Ishikawa (cell line): ENCODE data around the gene NDUFA5.

Experiments
- CEBPB ChIP-seq: IDR thresholded peaks from 2 replicates; pipeline ENCODE4 v1.6.1; 2012
- CREB1 ChIP-seq: IDR thresholded peaks from 2 replicates; pipeline ENCODE4 v1.6.1; 2012; ENCODE audit warnings: low read depth
- EGR1 ChIP-seq: IDR thresholded peaks from 2 replicates; pipeline ENCODE4 v1.6.1; 2012
- EP300 ChIP-seq: IDR thresholded peaks from 2 replicates; pipeline ENCODE4 v1.6.1; 2012; ENCODE audit warnings: borderline replicate concordance
- FOXM1 ChIP-seq: IDR thresholded peaks from 2 replicates; pipeline ENCODE4 v1.6.1; 2012; ENCODE audit warnings: low read depth, borderline replicate concordance
- NFIC ChIP-seq: IDR thresholded peaks from 2 replicates; pipeline ENCODE4 v1.6.1; 2012
- RAD21 ChIP-seq: IDR thresholded peaks from 2 replicates; pipeline ENCODE4 v1.6.1; 2012; ENCODE audit warnings: low read depth
- TAF1 ChIP-seq: IDR thresholded peaks from 2 replicates; pipeline ENCODE4 v1.6.1; 2012; ENCODE audit warnings: low read depth, mild to moderate bottlenecking
- TCF12 ChIP-seq: IDR thresholded peaks from 2 replicates; pipeline ENCODE4 v1.6.1; 2012; ENCODE audit warnings: low read depth
- TEAD4 ChIP-seq: IDR thresholded peaks from 2 replicates; pipeline ENCODE4 v1.6.1; 2012
- YY1 ChIP-seq: IDR thresholded peaks from 2 replicates; pipeline ENCODE4 v1.6.1; 2012; ENCODE audit warnings: low read depth
- ZBTB7A ChIP-seq: IDR thresholded peaks from 2 replicates; pipeline ENCODE4 v1.6.1; 2012; ENCODE audit warnings: low read depth
- TF ChIP-seq, protein P1 (sequence below): IDR thresholded peaks from 2 replicates; pipeline ENCODE4 v1.6.1; 2012
- TF ChIP-seq, protein P2 (sequence below): IDR thresholded peaks from 2 replicates; pipeline ENCODE4 v1.6.1; 2012; ENCODE audit warnings: low read depth, mild to moderate bottlenecking
- TF ChIP-seq, protein P3 (sequence below): IDR thresholded peaks from 2 replicates; pipeline ENCODE4 v1.6.1; 2012

NDUFA5 gene

DNA sequence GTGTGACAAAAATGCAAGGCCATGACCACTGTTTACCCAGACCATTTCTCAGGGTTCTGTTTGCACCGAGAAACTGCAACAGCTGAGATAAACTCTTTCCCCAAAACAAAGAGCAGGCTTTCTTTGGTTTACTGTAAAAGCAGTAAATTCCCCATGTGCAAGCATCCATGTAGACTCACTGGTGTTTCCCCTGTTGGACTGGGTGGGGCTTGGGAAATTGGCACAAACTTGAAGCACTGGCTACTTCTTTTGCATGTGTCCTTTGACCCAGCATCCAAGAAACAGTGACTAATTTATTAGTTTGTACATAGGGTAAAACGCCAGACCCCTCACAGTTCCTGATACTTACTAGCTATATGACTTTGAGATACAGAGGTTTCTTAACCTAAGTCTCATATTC is 35.6 kb downstream of the NDUFA5 start:
- TF ChIP-seq CEBPB = no peak
- TF ChIP-seq, protein P1, sequence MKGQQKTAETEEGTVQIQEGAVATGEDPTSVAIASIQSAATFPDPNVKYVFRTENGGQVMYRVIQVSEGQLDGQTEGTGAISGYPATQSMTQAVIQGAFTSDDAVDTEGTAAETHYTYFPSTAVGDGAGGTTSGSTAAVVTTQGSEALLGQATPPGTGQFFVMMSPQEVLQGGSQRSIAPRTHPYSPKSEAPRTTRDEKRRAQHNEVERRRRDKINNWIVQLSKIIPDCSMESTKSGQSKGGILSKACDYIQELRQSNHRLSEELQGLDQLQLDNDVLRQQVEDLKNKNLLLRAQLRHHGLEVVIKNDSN = no peak
- TF ChIP-seq RAD21 = no peak
- peak; percentile 56 for TF ChIP-seq NFIC
- no peak for TF ChIP-seq EGR1
- TF ChIP-seq, protein P2, sequence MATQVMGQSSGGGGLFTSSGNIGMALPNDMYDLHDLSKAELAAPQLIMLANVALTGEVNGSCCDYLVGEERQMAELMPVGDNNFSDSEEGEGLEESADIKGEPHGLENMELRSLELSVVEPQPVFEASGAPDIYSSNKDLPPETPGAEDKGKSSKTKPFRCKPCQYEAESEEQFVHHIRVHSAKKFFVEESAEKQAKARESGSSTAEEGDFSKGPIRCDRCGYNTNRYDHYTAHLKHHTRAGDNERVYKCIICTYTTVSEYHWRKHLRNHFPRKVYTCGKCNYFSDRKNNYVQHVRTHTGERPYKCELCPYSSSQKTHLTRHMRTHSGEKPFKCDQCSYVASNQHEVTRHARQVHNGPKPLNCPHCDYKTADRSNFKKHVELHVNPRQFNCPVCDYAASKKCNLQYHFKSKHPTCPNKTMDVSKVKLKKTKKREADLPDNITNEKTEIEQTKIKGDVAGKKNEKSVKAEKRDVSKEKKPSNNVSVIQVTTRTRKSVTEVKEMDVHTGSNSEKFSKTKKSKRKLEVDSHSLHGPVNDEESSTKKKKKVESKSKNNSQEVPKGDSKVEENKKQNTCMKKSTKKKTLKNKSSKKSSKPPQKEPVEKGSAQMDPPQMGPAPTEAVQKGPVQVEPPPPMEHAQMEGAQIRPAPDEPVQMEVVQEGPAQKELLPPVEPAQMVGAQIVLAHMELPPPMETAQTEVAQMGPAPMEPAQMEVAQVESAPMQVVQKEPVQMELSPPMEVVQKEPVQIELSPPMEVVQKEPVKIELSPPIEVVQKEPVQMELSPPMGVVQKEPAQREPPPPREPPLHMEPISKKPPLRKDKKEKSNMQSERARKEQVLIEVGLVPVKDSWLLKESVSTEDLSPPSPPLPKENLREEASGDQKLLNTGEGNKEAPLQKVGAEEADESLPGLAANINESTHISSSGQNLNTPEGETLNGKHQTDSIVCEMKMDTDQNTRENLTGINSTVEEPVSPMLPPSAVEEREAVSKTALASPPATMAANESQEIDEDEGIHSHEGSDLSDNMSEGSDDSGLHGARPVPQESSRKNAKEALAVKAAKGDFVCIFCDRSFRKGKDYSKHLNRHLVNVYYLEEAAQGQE = no peak
- no peak for TF ChIP-seq ZBTB7A
- TF ChIP-seq TEAD4 = peak; percentile 81
- TF ChIP-seq CREB1 = no peak
- TF ChIP-seq, protein P3, sequence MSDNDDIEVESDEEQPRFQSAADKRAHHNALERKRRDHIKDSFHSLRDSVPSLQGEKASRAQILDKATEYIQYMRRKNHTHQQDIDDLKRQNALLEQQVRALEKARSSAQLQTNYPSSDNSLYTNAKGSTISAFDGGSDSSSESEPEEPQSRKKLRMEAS = peak; percentile 29; the same call in 1 of the 2 replicates
- no peak for TF ChIP-seq YY1
- TF ChIP-seq TCF12 = peak; percentile 47
- TF ChIP-seq TAF1 = 0 out of 2 replicates have a peak, but pooled peaks have one; percentile 25
- peak; percentile 29; the same call in 1 of the 2 replicates for TF ChIP-seq EP300

DNA sequence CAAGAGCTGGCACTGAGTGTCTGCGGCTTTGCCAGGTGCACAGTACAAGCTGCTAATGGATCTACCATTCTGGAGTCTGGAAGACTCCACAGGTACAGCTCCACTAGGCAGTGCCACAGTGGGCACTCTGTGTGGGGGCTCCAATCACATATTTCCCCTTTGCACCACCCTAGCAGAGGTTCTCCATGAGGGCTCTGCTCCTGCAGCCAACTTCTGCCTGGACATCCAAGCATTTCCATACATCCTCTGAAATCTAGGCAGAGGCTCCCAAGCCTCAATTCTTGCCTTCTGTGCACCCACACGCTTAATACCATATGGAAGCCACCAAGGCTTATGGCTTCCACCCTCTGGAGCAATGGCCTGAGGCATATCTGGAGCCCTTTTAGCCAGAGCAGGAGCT is 52.4 kb downstream of the NDUFA5 start:
- TF ChIP-seq EGR1 = no peak
- no peak for TF ChIP-seq RAD21
- TF ChIP-seq FOXM1 = no peak
- TF ChIP-seq CREB1 = no peak
- TF ChIP-seq TAF1 = no peak
- no peak for TF ChIP-seq CEBPB
- no peak for TF ChIP-seq ZBTB7A

DNA sequence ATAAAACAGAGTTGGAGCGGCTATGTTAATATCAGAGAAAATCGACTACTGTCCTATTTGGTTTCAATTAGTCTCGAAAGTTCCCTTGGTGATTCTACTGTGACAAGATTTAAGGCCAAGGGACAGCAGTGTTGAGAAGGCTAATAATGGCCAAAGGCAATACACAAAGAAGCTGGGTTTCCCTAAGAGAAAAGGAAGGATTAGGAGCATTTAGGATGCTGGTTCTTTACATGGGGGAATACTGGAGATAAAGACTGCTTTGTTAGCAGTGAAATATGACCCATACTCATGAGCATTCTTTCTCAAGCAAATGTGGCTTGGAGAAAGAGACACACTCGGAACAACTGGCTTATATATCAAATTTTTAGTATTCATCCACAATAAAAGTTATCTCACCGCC is 55.4 kb downstream of the NDUFA5 start:
- no peak for TF ChIP-seq EGR1
- no peak for TF ChIP-seq TEAD4
- TF ChIP-seq CREB1 = no peak
- no peak for TF ChIP-seq TCF12
- no peak for TF ChIP-seq TAF1
- TF ChIP-seq ZBTB7A = no peak
- TF ChIP-seq YY1 = no peak
- TF ChIP-seq, protein P2 = no peak
- TF ChIP-seq FOXM1 = no peak
- TF ChIP-seq, protein P3 = no peak

DNA sequence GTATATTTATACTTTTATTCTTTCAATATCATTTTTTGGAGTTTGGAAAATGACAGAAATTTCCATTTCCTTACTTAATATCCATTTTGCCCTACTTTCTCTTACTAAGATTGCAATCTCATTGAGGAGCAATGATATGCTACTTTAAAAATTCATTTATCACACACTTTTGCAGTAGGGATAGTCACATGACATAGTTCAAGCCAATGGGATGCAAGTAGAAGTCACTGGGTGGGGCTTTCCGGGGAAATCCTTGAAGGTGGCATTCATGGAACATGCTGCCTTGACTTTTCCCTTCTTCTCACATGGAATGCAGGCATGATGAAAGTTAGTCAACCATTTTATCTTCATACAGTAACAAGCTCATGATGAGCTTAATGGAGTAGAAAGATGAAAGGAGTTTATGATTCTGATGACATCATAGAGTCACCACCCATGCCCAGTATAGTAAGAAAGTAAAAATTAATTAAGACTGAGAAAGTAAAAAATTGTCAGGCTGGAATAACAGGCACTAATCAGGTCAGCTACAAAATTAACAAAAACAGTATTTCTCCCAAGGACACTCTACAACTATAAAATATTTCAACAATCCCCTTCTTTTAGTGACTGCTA is 56.6 kb downstream of the NDUFA5 start:
- TF ChIP-seq, protein P2 = no peak
- TF ChIP-seq CREB1 = no peak
- TF ChIP-seq FOXM1 = no peak
- no peak for TF ChIP-seq TCF12
- TF ChIP-seq, protein P3 = no peak
- no peak for TF ChIP-seq ZBTB7A
- TF ChIP-seq NFIC = no peak
- TF ChIP-seq EP300 = no peak
- TF ChIP-seq, protein P1 = no peak
- no peak for TF ChIP-seq TAF1
- no peak for TF ChIP-seq TEAD4
- no peak for TF ChIP-seq YY1
- no peak for TF ChIP-seq CEBPB
- no peak for TF ChIP-seq RAD21
- TF ChIP-seq EGR1 = no peak
